NAMALWA (cell line): ENCODE results near the gene SENP1.

Source experiments
- DNase-seq: peaks from one replicate; pipeline ENCODE4 v3.0.0-alpha.2; 2015; ENCODE audit warnings: low spot score

The SENP1 gene

DNA sequence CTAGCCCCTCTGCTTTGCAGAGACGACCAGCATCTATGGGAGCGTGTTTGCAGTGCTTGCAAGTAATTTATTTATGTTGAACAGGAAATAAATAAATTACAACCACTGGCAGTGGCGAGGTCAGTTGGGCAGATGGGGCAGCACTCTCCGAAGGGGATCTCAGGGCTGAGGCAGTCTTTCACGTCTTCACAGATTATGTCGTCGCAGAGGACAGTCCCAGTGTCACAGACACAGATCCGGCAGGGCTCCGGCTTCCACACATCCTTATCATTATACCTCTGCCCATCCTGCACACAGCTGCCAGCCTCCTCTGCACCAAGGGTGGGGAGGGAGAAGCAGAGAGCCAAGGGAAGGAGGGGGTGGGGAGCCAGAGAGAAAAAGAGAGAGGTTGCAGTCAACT lies 106.1 kb downstream of the SENP1 start:
- DNase-seq: no peak

DNA sequence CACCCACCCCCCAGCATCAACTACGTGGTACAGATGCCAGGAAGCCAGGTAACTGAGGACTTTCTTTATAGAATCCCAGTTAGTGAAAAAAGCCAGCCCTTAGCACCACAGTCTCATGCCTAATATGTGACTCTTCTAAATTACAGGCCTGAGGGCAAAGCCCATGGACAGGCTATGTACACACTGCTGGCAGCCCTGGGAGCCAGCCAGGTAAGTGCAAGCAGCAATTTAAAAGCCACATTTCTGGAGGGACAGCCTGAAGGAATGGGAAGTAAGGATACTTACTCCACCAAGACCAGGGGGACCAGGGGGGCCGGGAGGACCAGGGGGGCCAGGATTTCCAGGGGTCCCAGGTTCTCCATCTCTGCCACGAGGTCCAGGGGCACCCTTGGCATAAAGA lies 108.6 kb downstream of the SENP1 start:
- no peak for DNase-seq

- DNase-seq: no peak
These were observed 109.9 kb downstream of the SENP1 start for GRCh38 chr12:47995981-47996401.

GRCh38 chr12:47993491-47993890 lies 112.4 kb downstream of the SENP1 start:
- DNase-seq: no peak
